Calu3 (cell line): Measurements from ENCODE around the gene WWOX. TPM values are rescaled to one million over a fixed set of nuclear protein-coding genes. Genes with fewer than 3 reads are reported as not detected.

Source experiments
- BruUV-seq: library from RNA; stranded (reverse); fragments of 400-500 nt; replicated peaks from 2 replicates; lab custom pipeline; 2021; lab: Mats Ljungman, UMichigan
- CTCF ChIA-PET: fragments of 300-600 bp; sonication (Branson Sonifier 250); formaldehyde crosslinking; loops from one replicate; lab custom pipeline; 2022; ENCODE audit warnings: antibody characterized with exemption; lab: Charles Lee
- DNase-seq: peaks from one replicate; pipeline ENCODE4 v3.0.0; 2022
- H3K27ac Mint-ChIP-seq: one replicate; pipeline ENCODE4 v1.8.0; 2022; ENCODE audit warnings: mixed read lengths; ENCODE audit not compliant: unreplicated experiment
- H3K27me3 Mint-ChIP-seq: one replicate; pipeline ENCODE4 v1.8.0; 2022; ENCODE audit warnings: mixed read lengths; ENCODE audit not compliant: unreplicated experiment
- H3K36me3 Mint-ChIP-seq: one replicate; pipeline ENCODE4 v1.8.0; 2022; ENCODE audit warnings: mild to moderate bottlenecking, moderate library complexity, mixed read lengths; ENCODE audit not compliant: insufficient read depth, unreplicated experiment
- H3K4me1 Mint-ChIP-seq: one replicate; pipeline ENCODE4 v1.8.0; 2022; ENCODE audit warnings: mild to moderate bottlenecking, low read depth, mixed read lengths; ENCODE audit not compliant: unreplicated experiment
- H3K4me3 Mint-ChIP-seq: one replicate; pipeline ENCODE4 v1.8.0; 2022; ENCODE audit warnings: mild to moderate bottlenecking, low read depth, moderate library complexity, mixed read lengths; ENCODE audit not compliant: unreplicated experiment
- H3K9me3 Mint-ChIP-seq: one replicate; pipeline ENCODE4 v1.8.0; 2022; ENCODE audit warnings: low read depth, mixed read lengths; ENCODE audit not compliant: unreplicated experiment
- intact Hi-C: fragments of 100-400 bp; cut with micrococcal nuclease; formaldehyde crosslinking; loops from one replicate; pipeline ENCODE4 v1.10.0; 2022; ENCODE audit not compliant: unreplicated experiment
- total RNA-seq: library from RNA; stranded (reverse); gene quantifications from 2 replicates; pipeline ENCODE4 v1.2.3, GENCODE V29; 2022
- TF ChIP-seq, protein P1 (sequence below): fragments of 200-600 bp; IDR thresholded peaks from one replicate; pipeline ENCODE4 v1.8.0; 2022; ENCODE audit warnings: antibody characterized with exemption; ENCODE audit not compliant: unreplicated experiment

WWOX gene
- total RNA-seq, 1 experiment from 2014 or later = 33.5 TPM

DNA sequence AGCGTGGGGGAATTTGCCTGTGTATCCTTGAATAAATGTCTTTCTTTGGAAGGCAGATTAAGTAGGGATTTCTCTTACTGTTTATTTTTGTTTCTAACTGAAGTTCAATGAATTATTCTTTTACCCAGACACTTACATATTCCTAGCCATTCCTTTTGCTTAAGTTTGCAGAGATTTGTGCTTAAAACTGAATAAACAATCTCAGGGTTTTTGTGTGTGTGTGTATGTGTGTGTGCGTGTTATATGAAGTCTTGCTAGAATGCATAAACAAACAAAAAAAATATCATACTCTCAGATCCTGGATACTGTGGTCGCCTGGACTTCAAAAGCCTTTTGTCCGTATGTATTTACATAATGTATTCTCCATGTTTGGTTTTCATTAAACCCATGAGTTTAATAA lies 828.3 kb downstream of the WWOX start:
- intact Hi-C loops = no loop called here
- no peaks in the 10 kb centered on the region for H3K27me3 Mint-ChIP-seq
- TF ChIP-seq, protein P1, sequence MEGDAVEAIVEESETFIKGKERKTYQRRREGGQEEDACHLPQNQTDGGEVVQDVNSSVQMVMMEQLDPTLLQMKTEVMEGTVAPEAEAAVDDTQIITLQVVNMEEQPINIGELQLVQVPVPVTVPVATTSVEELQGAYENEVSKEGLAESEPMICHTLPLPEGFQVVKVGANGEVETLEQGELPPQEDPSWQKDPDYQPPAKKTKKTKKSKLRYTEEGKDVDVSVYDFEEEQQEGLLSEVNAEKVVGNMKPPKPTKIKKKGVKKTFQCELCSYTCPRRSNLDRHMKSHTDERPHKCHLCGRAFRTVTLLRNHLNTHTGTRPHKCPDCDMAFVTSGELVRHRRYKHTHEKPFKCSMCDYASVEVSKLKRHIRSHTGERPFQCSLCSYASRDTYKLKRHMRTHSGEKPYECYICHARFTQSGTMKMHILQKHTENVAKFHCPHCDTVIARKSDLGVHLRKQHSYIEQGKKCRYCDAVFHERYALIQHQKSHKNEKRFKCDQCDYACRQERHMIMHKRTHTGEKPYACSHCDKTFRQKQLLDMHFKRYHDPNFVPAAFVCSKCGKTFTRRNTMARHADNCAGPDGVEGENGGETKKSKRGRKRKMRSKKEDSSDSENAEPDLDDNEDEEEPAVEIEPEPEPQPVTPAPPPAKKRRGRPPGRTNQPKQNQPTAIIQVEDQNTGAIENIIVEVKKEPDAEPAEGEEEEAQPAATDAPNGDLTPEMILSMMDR = no peak
- peaks cover 20% of the 10 kb centered on the region for H3K9me3 Mint-ChIP-seq
- DNase-seq = no peak
- H3K4me3 Mint-ChIP-seq = no peak overlapping the region
- H3K4me1 Mint-ChIP-seq = no peaks in the 10 kb centered on the region
- BruUV-seq = no TSS peak
- no peak overlapping the region for H3K27ac Mint-ChIP-seq
- CTCF ChIA-PET = interaction anchor here (0.7 kb wide), 1 partner anchor 747 kb away, joined by 6 read pairs; no protein-coding TSS in a partner anchor
- H3K36me3 Mint-ChIP-seq = no peaks in the 10 kb centered on the region

DNA sequence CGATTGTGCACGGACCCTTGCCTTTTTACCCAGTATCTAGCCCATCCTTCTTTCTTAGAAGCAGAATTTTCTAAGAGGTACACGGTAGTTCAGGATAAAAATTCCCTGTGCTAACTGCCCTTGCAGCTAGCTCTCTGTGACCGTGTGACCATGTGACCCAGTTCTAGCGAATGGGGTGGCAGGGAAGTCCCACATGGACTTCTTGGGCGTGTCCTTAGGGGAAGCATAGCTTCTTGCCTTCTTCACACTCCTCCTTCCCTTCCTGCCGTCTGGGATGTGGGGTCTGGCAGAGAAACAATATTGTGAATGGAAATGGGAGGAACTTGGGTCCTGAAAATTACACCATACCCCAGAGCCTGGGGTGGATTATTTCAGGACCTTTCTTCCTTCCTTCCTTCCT lies 830.4 kb downstream of the WWOX start:
- peaks cover 18% of the 10 kb centered on the region for H3K9me3 Mint-ChIP-seq
- H3K4me3 Mint-ChIP-seq = no peak overlapping the region
- BruUV-seq = no TSS peak
- TF ChIP-seq, protein P1 = no peak
- CTCF ChIA-PET = interaction anchor here (0.7 kb wide), 1 partner anchor 74 kb away, joined by 3 read pairs; no protein-coding TSS in a partner anchor
- no peaks in the 10 kb centered on the region for H3K36me3 Mint-ChIP-seq
- no peak for DNase-seq
- no peak overlapping the region for H3K27ac Mint-ChIP-seq
- H3K27me3 Mint-ChIP-seq = no peaks in the 10 kb centered on the region
- H3K4me1 Mint-ChIP-seq = no peaks in the 10 kb centered on the region
- intact Hi-C loops = no loop called here

DNA sequence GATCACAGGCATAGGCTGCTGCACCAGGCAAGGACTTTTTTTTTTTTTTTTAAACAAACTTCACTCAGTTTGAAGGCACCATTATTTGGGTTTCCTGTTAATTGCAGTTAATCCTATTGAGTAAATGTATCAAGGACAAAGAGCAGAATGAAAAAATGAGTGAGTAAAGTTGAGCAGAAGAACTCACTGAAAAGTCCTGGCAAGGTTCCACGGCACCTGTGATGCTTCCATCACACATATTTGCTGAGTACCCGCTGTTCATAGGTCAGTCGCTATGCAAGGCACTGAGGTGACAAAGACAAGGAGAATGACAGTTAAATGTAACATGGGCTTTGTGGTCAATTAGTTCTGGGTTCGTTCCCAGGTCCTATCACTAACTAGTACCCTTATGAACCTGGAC lies 831.1 kb downstream of the WWOX start:
- no peak for DNase-seq
- Mint-ChIP-seq H3K4me1 (no peaks in the 10 kb centered on the region), H3K27me3 (no peaks in the 10 kb centered on the region), H3K36me3 (no peaks in the 10 kb centered on the region), H3K9me3 (peaks cover 17% of the 10 kb centered on the region), H3K27ac (no peak overlapping the region), H3K4me3 (no peak overlapping the region)
- no TSS peak for BruUV-seq
- CTCF ChIA-PET = no interaction called here
- intact Hi-C loops = no loop called here
- TF ChIP-seq, protein P1 = no peak

DNA sequence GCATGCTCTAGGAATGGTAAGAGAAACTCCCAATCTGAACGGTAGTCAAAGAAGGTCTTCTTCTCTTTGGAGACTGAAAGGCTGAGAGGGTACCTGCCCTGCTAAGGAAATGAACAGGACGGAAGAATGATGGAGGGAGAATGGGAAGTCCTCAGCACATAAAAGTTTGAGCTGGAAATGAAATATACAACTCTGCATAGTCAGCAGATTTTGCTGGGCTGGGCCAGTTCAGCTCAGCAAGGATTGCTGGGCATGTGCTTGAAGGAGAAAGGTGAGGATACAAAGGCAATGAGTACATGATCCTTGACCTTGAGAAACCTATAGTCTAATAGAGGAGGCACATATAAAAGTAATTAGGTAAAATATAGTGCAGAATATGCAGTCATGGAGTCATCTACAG lies 831.8 kb downstream of the WWOX start:
- BruUV-seq = no TSS peak

More for the DNA sequence above, 831.8 kb downstream of the WWOX start:
- intact Hi-C loops = no loop called here
- Mint-ChIP-seq H3K27ac (no peak overlapping the region), H3K9me3 (peaks cover 18% of the 10 kb centered on the region), H3K27me3 (no peaks in the 10 kb centered on the region), H3K4me3 (no peak overlapping the region), H3K4me1 (no peaks in the 10 kb centered on the region), H3K36me3 (no peaks in the 10 kb centered on the region)
- TF ChIP-seq, protein P1 = no peak
- no peak for DNase-seq
- CTCF ChIA-PET = no interaction called here
